ENCODE data around the gene PROK2.

DNA sequence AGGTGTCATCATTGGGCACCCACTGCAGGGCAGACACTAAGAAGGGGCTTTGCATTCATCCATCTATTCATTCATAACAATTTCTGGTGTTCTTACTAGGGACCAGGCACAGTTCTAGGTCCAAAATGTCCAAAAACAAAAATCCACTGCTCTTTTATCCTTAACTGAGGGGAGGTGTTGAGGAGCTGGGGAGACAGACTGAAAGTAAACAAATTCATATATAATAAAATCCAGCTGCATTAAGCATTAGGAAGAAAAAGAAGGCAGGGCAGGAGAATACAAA lies 60.8 kb downstream of the PROK2 start:
- TF ChIP-seq, protein P1, sequence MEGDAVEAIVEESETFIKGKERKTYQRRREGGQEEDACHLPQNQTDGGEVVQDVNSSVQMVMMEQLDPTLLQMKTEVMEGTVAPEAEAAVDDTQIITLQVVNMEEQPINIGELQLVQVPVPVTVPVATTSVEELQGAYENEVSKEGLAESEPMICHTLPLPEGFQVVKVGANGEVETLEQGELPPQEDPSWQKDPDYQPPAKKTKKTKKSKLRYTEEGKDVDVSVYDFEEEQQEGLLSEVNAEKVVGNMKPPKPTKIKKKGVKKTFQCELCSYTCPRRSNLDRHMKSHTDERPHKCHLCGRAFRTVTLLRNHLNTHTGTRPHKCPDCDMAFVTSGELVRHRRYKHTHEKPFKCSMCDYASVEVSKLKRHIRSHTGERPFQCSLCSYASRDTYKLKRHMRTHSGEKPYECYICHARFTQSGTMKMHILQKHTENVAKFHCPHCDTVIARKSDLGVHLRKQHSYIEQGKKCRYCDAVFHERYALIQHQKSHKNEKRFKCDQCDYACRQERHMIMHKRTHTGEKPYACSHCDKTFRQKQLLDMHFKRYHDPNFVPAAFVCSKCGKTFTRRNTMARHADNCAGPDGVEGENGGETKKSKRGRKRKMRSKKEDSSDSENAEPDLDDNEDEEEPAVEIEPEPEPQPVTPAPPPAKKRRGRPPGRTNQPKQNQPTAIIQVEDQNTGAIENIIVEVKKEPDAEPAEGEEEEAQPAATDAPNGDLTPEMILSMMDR (IDR thresholded peaks at IDR 0.05; ENCODE audit: insufficient read depth, low read depth, low read length), result no peak
- no peak for TF ChIP-seq EZH2 (IDR thresholded peaks at IDR 0.05; ENCODE audit: insufficient read depth, low read length)

Data from astrocyte (in vitro differentiated cells and primary cell).